D721Med (cell line): ENCODE data around the gene SFMBT2.

ENCODE experiments used
- DNase-seq: peaks from one replicate; pipeline ENCODE4 v3.0.0; 2011; ENCODE audit warnings: low spot score; ENCODE audit not compliant: insufficient read length
- FAIRE-seq: peaks from 2 replicates; lab custom pipeline; 2011; peaks lifted over from hg19 to GRCh38; lab: Jason Lieb, UNC
- CTCF ChIP-seq: IDR thresholded peaks from 2 replicates; pipeline ENCODE4 v1.5.1; 2012; ENCODE audit warnings: mild to moderate bottlenecking, control low read depth; ENCODE audit not compliant: insufficient read depth; ENCODE audit errors: missing control alignments

The SFMBT2 gene

GRCh38 chr10:7414766-7415165, 3.9 kb upstream of the SFMBT2 start:
- DNase-seq (no peak), FAIRE-seq (no peak)
- TF ChIP-seq CTCF: no peak

- TF ChIP-seq CTCF: no peak
- DNase-seq (no peak), FAIRE-seq (no peak)
These were observed 2.1 kb upstream of the SFMBT2 start for GRCh38 chr10:7412928-7413282.

- FAIRE-seq (no peak), DNase-seq (no peak)
- TF ChIP-seq CTCF: no peak
These were observed 1.5 kb upstream of the SFMBT2 start for GRCh38 chr10:7412237-7412927.

- FAIRE-seq: no peak
- DNase-seq: no peak
- TF ChIP-seq CTCF: no peak
These were observed 866 bp upstream of the SFMBT2 start for GRCh38 chr10:7411671-7412128.

GRCh38 chr10:7410301-7410861, 453 bp downstream of the SFMBT2 start:
- TF ChIP-seq CTCF: no peak
- FAIRE-seq (no peak), DNase-seq (no peak)

GRCh38 chr10:7409732-7410168, 1.1 kb downstream of the SFMBT2 start:
- DNase-seq: no peak
- no peak for FAIRE-seq
- no peak for TF ChIP-seq CTCF
